HG03571 (cell line): Measurements from ENCODE around the gene LCN6.
A peak's percentile ranks its signal among the peaks of the same experiment; 100 is the strongest.

Experiments used
- ATAC-seq: cut with Tn5 transposase; IDR thresholded peaks from one replicate; pipeline ENCODE4 v1.9.1; 2021; ENCODE audit not compliant: unreplicated experiment

LCN6 gene

GRCh38 chr9:136745389-136746154 lies 2.8 kb downstream of the LCN6 start:
- no peak for ATAC-seq

- no peak for ATAC-seq
Measured at GRCh38 chr9:136744773-136745172, 3.6 kb downstream of the LCN6 start.

GRCh38 chr9:136743639-136744211 lies 4.6 kb downstream of the LCN6 start:
- no peak for ATAC-seq

GRCh38 chr9:136742591-136743391 lies 5.5 kb downstream of the LCN6 start, which contains the start of gene LCN10:
Gene LCN10, minus strand, starts transcription at chr9:136742940. Its CDS starts 37 bp downstream, at chr9:136742903.
- no peak for ATAC-seq

- ATAC-seq = no peak
Measured at GRCh38 chr9:136741883-136742571, 6.3 kb downstream of the LCN6 start.

GRCh38 chr9:136740971-136741882 lies 7.1 kb downstream of the LCN6 start:
- no peak for ATAC-seq

- no peak for ATAC-seq
Measured at GRCh38 chr9:136740491-136740890, 7.8 kb downstream of the LCN6 start.

GRCh38 chr9:136740069-136740468 lies 8.3 kb downstream of the LCN6 start:
- ATAC-seq = no peak

- no peak for ATAC-seq
Measured at GRCh38 chr9:136739509-136739908, 8.8 kb downstream of the LCN6 start.

GRCh38 chr9:136738960-136739359 lies 9.4 kb downstream of the LCN6 start:
- no peak for ATAC-seq

GRCh38 chr9:136735812-136736480 lies 12.4 kb downstream of the LCN6 start:
- ATAC-seq = no peak

GRCh38 chr9:136734837-136735496 lies 13.4 kb downstream of the LCN6 start:
- no peak for ATAC-seq

GRCh38 chr9:136733611-136734010 lies 14.7 kb downstream of the LCN6 start:
- no peak for ATAC-seq

- no peak for ATAC-seq
Measured at GRCh38 chr9:136732444-136733178, 15.7 kb downstream of the LCN6 start.

- ATAC-seq = no peak
Measured at GRCh38 chr9:136729926-136730325, 18.4 kb downstream of the LCN6 start.

GRCh38 chr9:136729144-136729543 lies 19.2 kb downstream of the LCN6 start:
- no peak for ATAC-seq

GRCh38 chr9:136728548-136729123 lies 19.7 kb downstream of the LCN6 start:
- no peak for ATAC-seq

- ATAC-seq = peak; percentile 64
Measured at GRCh38 chr9:136728080-136728547, 20.2 kb downstream of the LCN6 start.
